Loucy (cell line): ENCODE results near the gene SLC44A1.

Experiments
- H2AFZ ChIP-seq: fragments of 200-600 bp; sonication (generic); 2 replicates; pipeline ENCODE4 v1.6.0; 2016; ENCODE audit warnings: antibody characterized with exemption, mild to moderate bottlenecking, low read length, moderate library complexity
- H3F3A ChIP-seq: fragments of 200-600 bp; 2 replicates; pipeline ENCODE4 v1.6.0; 2016; ENCODE audit warnings: antibody characterized with exemption, low read depth, mild to moderate bottlenecking
- H3K27me3 ChIP-seq: fragments of 200-600 bp; sonication (generic); 2 replicates; pipeline ENCODE4 v1.6.1; 2014; ENCODE audit warnings: low read length, mild to moderate bottlenecking; ENCODE audit not compliant: insufficient read depth, poor library complexity, severe bottlenecking
- H3K36me3 ChIP-seq: fragments of 200-600 bp; sonication (generic); 2 replicates; pipeline ENCODE4 v1.6.1; 2016; ENCODE audit warnings: low read length; ENCODE audit not compliant: insufficient read depth
- H3K4me1 ChIP-seq: fragments of 200-600 bp; sonication (generic); 2 replicates; pipeline ENCODE4 v1.5.1; 2014; ENCODE audit warnings: low read length, mild to moderate bottlenecking; ENCODE audit not compliant: insufficient read depth, poor library complexity, severe bottlenecking
- H3K4me2 ChIP-seq: fragments of 200-600 bp; sonication (generic); 2 replicates; pipeline ENCODE4 v1.6.0; 2014; ENCODE audit warnings: antibody characterized with exemption, low read length, low read depth, mild to moderate bottlenecking; ENCODE audit not compliant: poor library complexity, severe bottlenecking
- H3K4me3 ChIP-seq: fragments of 200-600 bp; sonication (generic); 2 replicates; pipeline ENCODE4 v1.5.1; 2014; ENCODE audit warnings: low read length, mild to moderate bottlenecking, mixed read lengths; ENCODE audit not compliant: poor library complexity, severe bottlenecking
- H3K79me2 ChIP-seq: fragments of 200-600 bp; sonication (generic); 2 replicates; pipeline ENCODE4 v1.6.1; 2014; ENCODE audit warnings: low read length; ENCODE audit not compliant: insufficient read depth
- H3K9ac ChIP-seq: fragments of 200-600 bp; sonication (generic); 2 replicates; pipeline ENCODE4 v1.6.0; 2014; ENCODE audit warnings: mild to moderate bottlenecking, low read depth, low read length, moderate library complexity; ENCODE audit not compliant: poor library complexity, severe bottlenecking
- H3K9me2 ChIP-seq: fragments of 200-600 bp; sonication (generic); replicated peaks from 2 replicates; pipeline ENCODE4 v1.6.1; 2016; ENCODE audit warnings: low read depth, low read length, mixed read lengths
- H3K9me3 ChIP-seq: fragments of 200-600 bp; sonication (generic); 2 replicates; pipeline ENCODE4 v1.6.1; 2014; ENCODE audit warnings: mild to moderate bottlenecking, antibody characterized with exemption, low read length, low read depth; ENCODE audit not compliant: insufficient read depth
- H4K20me1 ChIP-seq: fragments of 200-600 bp; sonication (generic); 2 replicates; pipeline ENCODE4 v1.6.0; 2014; ENCODE audit warnings: antibody characterized with exemption, low read length, mild to moderate bottlenecking; ENCODE audit not compliant: insufficient read depth, poor library complexity, severe bottlenecking
- CTCF ChIP-seq: fragments of 200-600 bp; sonication (generic); conservative IDR thresholded peaks from 2 replicates; pipeline ENCODE4 v1.5.1; 2014; ENCODE audit warnings: mild to moderate bottlenecking, antibody characterized with exemption, low read length
- EZH2phosphoT487 ChIP-seq: fragments of 200-600 bp; IDR thresholded peaks from 2 replicates; pipeline ENCODE4 v1.6.1; 2018; ENCODE audit warnings: antibody characterized with exemption, mild to moderate bottlenecking, moderate library complexity, borderline replicate concordance

The SLC44A1 gene

GRCh38 chr9:105275111-105275510, 30.7 kb downstream of the SLC44A1 start:
- H3K9ac ChIP-seq, result no peak overlapping the region
- TF ChIP-seq EZH2phosphoT487 (no peak), CTCF (no peak)
- H3K36me3 ChIP-seq, result peaks cover 4% of the 10 kb centered on the region; the same call in 1 of the 2 replicates
- H3K79me2 ChIP-seq, result peaks cover 96% of the 10 kb centered on the region
- peaks cover 22% of the 10 kb centered on the region for H4K20me1 ChIP-seq
- H3K4me3 ChIP-seq, result no peak overlapping the region
- H3K4me2 ChIP-seq, result no peak overlapping the region
- H3K27me3 ChIP-seq, result no peaks in the 10 kb centered on the region
- H3K4me1 ChIP-seq, result peaks cover 33% of the 10 kb centered on the region
- H3F3A ChIP-seq, result no peaks in the 10 kb centered on the region
- H3K9me2 ChIP-seq, result no peaks in the 10 kb centered on the region
- H2AFZ ChIP-seq, result no peak overlapping the region
- no peaks in the 10 kb centered on the region for H3K9me3 ChIP-seq

GRCh38 chr9:105275938-105276337, 31.5 kb downstream of the SLC44A1 start:
- H3K9me3 ChIP-seq, result no peaks in the 10 kb centered on the region
- peaks cover 4% of the 10 kb centered on the region; the same call in 1 of the 2 replicates for H3K36me3 ChIP-seq
- TF ChIP-seq EZH2phosphoT487, result no peak
- no peak for TF ChIP-seq CTCF
- no peaks in the 10 kb centered on the region for H3K9me2 ChIP-seq
- no peaks in the 10 kb centered on the region for H3F3A ChIP-seq
- H2AFZ ChIP-seq, result no peak overlapping the region
- no peak overlapping the region for H3K9ac ChIP-seq
- H4K20me1 ChIP-seq, result peaks cover 24% of the 10 kb centered on the region
- peaks cover 96% of the 10 kb centered on the region for H3K79me2 ChIP-seq
- no peak overlapping the region for H3K4me3 ChIP-seq
- peaks cover 25% of the 10 kb centered on the region for H3K4me1 ChIP-seq
- no peaks in the 10 kb centered on the region for H3K27me3 ChIP-seq
- no peak overlapping the region for H3K4me2 ChIP-seq

GRCh38 chr9:105278751-105279150, 34.3 kb downstream of the SLC44A1 start:
- Histone ChIP-seq H2AFZ (no peak overlapping the region), H3K36me3 (peaks cover 4% of the 10 kb centered on the region; the same call in 1 of the 2 replicates), H3K4me3 (no peak overlapping the region), H3K4me1 (peaks cover 35% of the 10 kb centered on the region), H4K20me1 (peaks cover 34% of the 10 kb centered on the region), H3K4me2 (no peak overlapping the region), H3K9ac (no peak overlapping the region), H3K9me3 (no peaks in the 10 kb centered on the region), H3K79me2 (peaks cover 98% of the 10 kb centered on the region), H3K9me2 (no peaks in the 10 kb centered on the region), H3F3A (no peaks in the 10 kb centered on the region), H3K27me3 (no peaks in the 10 kb centered on the region)
- no peak for TF ChIP-seq EZH2phosphoT487
- no peak for TF ChIP-seq CTCF
